Stomach (tissue), 9 donors: ENCODE results near the gene METRNL. TPM values are rescaled to one million over a fixed set of nuclear protein-coding genes. Genes with fewer than 3 reads are reported as not detected.
A peak's percentile ranks its signal among the peaks of the same experiment; 100 is the strongest.
"Not testable (repeated sequence)": the region's sequence is repeated elsewhere in the genome, so short reads cannot be mapped to it uniquely, and the experiment has no call there.

Source experiments
- DNase-seq, 2 donors: peaks; one replicate each; pipeline versions ENCODE4 v3.0.0 to v3.0.0-alpha.2; 2013 to 2019
- H3K27ac ChIP-seq, 5 donors: fragments of 200-600 bp in 4 of 5; sonication (generic) in 4 of 5; one replicate each; pipeline ENCODE4 v1.5.1; 2013 to 2019; ENCODE audit warnings: mild to moderate bottlenecking in 1 of 5, moderate library complexity in 1 of 5
- H3K27me3 ChIP-seq, 3 donors: fragments of 200-600 bp; sonication (generic); one replicate each; pipeline ENCODE4 v1.5.1; 2017 to 2019; ENCODE audit warnings: mixed run types in 1 of 3
- H3K36me3 ChIP-seq, 4 donors: fragments of 200-600 bp; sonication (generic); 1 replicate in 3 of 4; 2 replicates in 1 of 4; pipeline ENCODE4 v1.5.1; 2016 to 2019
- H3K4me1 ChIP-seq, 4 donors: fragments of 200-600 bp; sonication (generic); one replicate each; pipeline ENCODE4 v1.5.1; 2016 to 2019
- H3K4me3 ChIP-seq, 4 donors: fragments of 200-600 bp; sonication (generic) in 3 of 4; one replicate each; pipeline ENCODE4 v1.5.1; 2016 to 2019; ENCODE audit warnings: mild to moderate bottlenecking in 1 of 4
- H3K9me3 ChIP-seq, 4 donors: fragments of 200-600 bp; sonication (generic); one replicate each; pipeline ENCODE4 v1.5.1; 2016 to 2019
- EP300 ChIP-seq: sonication (generic); formaldehyde crosslinking; IDR thresholded peaks from one replicate; pipeline ENCODE4 v1.6.1; 2017; ENCODE audit warnings: antibody characterized with exemption
- POLR2A ChIP-seq, 4 donors: fragments of 450-650 bp; IDR thresholded peaks; one replicate each; pipeline ENCODE4 v1.6.1; 2016; ENCODE audit warnings: antibody characterized with exemption in 4 of 4, control low read depth in 2 of 4, mild to moderate bottlenecking in 1 of 4, moderate library complexity in 1 of 4
- POLR2AphosphoS5 ChIP-seq, 3 donors: sonication (generic); formaldehyde crosslinking; IDR thresholded peaks; one replicate each; pipeline ENCODE4 v1.6.1; 2016; ENCODE audit warnings: antibody characterized with exemption in 3 of 3
- WGBS, 5 donors: extraction: QIAGEN DNeasy Blood & Tissue Kit in 3 of 5; methylation state at CpG; one replicate each; pipeline versions ENCODE4 v1.1.5 to v1.1.7; 2013 to 2018; 5-methylcytosine and 5-hydroxymethylcytosine counted together
- intact Hi-C: fragments of 100-400 bp; cut with DNase I; formaldehyde crosslinking; loops from one replicate; pipeline ENCODE4 v1.15.1; 2023; ENCODE audit warnings: low total_unique reads
- polyA plus RNA-seq, 3 donors: library from polyadenylated mRNA; stranded (reverse); fragments of 200-250 nt; gene quantifications; one replicate each; pipeline ENCODE4 v1.2.3, GENCODE V29; 2013
- total RNA-seq, 5 donors: library from RNA; depleted of rRNA; stranded (reverse); fragments of >200 nt; gene quantifications; one replicate each; pipeline versions ENCODE4 v1.1.0 to v1.2.3, GENCODE V29; 2014 to 2016
- TF ChIP-seq, protein P1 (sequence below), 7 experiments: fragments of 450-650 bp in 4 of 7; fragments of 200-600 bp in 3 of 7; sonication (generic) in 3 of 7; IDR thresholded peaks; one replicate each; pipeline ENCODE4 v1.5.1; 2016 to 2019; ENCODE audit warnings: antibody characterized with exemption in 7 of 7, control low read depth in 2 of 7, mild to moderate bottlenecking in 1 of 7
- donor health status: healthy with polysubstance abuse.
- donor health status: Bipolar disorder and iron deficiency.
- donor health status: healthy.

METRNL gene
- total and polyA plus RNA-seq, 8 donors = 25.7 to 452 (median 42.5) TPM

DNA sequence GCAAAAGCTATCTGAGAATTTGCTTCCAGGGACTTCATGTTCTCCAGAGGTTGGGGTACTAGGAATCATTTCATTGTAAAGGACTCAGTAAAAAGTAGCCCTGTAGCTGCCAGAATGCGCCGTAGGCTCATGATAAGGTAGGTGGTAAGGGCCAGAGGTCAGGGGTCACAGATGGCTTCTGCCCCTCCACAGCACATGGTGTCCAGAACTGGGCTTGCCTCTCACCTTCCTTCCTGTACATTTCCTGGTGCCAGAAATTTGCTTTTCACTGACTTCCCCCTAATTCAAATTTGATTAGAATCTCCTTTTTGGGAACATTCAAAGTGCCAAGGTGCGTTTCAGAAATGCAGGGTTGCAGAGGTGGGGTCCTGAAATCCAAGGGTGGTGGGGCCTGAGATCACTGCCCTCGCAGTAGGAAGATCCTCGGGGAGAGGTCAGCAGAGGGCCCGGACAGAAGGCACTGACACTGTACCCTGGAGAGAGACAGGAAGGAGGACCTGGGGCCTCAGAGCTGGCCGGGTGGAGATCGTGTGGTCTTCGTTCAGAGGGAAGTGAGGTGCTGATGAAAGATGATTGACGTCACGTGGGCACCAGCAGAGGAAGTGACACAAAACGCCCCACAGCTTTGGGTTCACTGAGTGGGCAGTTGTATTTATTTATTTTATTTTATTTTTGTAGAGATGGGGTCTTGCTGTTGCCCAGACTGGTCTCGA, 25.5 kb upstream of the METRNL start:
- H3K27ac ChIP-seq = peak overlapping the region; percentile 62 to 97 (median 91)
- intact Hi-C loops = no loop called here

DNA sequence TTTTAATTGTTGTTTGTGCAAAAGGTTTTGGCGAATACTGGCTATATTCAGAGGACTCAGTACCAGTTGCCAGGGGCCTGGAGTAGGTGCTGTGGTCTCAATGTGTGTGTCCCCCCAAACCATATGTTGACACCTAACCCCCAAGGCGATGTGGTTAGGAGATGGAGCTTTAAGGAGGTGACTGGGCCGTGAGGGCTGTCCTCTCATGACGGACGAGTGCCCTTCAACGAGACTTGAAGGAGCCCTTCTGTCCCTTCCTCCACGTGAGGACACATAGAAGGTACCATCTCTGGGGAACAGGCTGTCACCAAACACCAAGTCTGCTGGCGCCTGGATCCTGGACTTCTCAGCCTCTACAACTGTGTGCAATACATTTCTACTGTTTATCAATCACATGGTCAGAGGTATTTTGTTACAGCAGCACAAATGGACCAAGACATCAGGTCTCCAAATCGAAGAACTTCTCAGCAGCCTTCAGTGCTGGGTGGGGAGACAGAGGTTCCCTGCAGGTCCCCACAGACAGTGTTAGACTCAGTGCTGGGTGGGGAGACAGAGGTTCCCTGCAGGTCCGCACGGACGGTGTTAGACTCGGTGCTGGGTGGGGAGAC, 24.8 kb upstream of the METRNL start:
- no peak overlapping the region for H3K4me3 ChIP-seq
- peak overlapping the region in 4 of 5 donors; percentile 41 to 97 (median 91) for H3K27ac ChIP-seq
- no peaks in the 10 kb centered on the region for H3K9me3 ChIP-seq
- TF ChIP-seq, protein P1, sequence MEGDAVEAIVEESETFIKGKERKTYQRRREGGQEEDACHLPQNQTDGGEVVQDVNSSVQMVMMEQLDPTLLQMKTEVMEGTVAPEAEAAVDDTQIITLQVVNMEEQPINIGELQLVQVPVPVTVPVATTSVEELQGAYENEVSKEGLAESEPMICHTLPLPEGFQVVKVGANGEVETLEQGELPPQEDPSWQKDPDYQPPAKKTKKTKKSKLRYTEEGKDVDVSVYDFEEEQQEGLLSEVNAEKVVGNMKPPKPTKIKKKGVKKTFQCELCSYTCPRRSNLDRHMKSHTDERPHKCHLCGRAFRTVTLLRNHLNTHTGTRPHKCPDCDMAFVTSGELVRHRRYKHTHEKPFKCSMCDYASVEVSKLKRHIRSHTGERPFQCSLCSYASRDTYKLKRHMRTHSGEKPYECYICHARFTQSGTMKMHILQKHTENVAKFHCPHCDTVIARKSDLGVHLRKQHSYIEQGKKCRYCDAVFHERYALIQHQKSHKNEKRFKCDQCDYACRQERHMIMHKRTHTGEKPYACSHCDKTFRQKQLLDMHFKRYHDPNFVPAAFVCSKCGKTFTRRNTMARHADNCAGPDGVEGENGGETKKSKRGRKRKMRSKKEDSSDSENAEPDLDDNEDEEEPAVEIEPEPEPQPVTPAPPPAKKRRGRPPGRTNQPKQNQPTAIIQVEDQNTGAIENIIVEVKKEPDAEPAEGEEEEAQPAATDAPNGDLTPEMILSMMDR (IDR thresholded peaks at IDR 0.05) = no peak
- TF ChIP-seq EP300 (no peak), POLR2AphosphoS5 (IDR thresholded peaks at IDR 0.05) (no peak), POLR2A (IDR thresholded peaks at IDR 0.05) (no peak)
- WGBS, 5 donors = 84 to 96% (median 95%) methylated on average over 12 to 13 of the region's 13 CpGs
- intact Hi-C loops = no loop called here
- DNase-seq = peak in 1 of 2 donors; percentile 14
- peaks cover 19 to 52% (median 38%) of the 10 kb centered on the region in 4 donors for H3K4me1 ChIP-seq
- H3K36me3 ChIP-seq = no peaks in the 10 kb centered on the region
- H3K27me3 ChIP-seq = no peaks in the 10 kb centered on the region

More for the DNA sequence above, 25.5 kb upstream of the METRNL start:
- no peaks in the 10 kb centered on the region for H3K27me3 ChIP-seq
- DNase-seq = peak; percentile 52 to 72
- H3K9me3 ChIP-seq = no peaks in the 10 kb centered on the region
- TF ChIP-seq POLR2A (IDR thresholded peaks at IDR 0.05) (no peak), EP300 (no peak), POLR2AphosphoS5 (IDR thresholded peaks at IDR 0.05) (no peak)
- TF ChIP-seq, protein P1 (IDR thresholded peaks at IDR 0.05) = no peak
- no peak overlapping the region for H3K4me3 ChIP-seq
- peaks cover 19 to 54% (median 39%) of the 10 kb centered on the region in 4 donors for H3K4me1 ChIP-seq
- no peaks in the 10 kb centered on the region for H3K36me3 ChIP-seq
- WGBS, 5 donors = 54 to 69% (median 67%) methylated on average over 13 of the region's 13 CpGs

DNA sequence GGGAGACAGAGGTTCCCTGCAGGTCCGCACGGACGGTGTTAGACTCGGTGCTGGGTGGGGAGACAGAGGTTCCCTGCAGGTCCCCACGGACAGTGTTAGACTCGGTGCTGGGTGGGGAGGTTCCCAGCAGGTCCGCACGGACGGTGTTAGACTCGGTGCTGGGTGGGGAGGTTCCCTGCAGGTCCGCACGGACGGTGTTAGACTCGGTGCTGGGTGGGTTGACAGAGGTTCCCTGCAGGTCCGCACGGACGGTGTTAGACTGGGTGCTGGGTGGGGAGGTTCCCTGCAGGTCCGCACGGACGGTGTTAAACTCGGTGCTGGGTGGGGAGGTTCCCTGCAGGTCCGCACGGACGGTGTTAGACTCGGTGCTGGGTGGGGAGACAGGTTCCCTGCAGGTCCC, 24.2 kb upstream of the METRNL start:
- H3K36me3 ChIP-seq, H3K4me3 ChIP-seq, intact Hi-C loops, H3K27ac ChIP-seq, H3K27me3 ChIP-seq, H3K9me3 ChIP-seq: not testable (repeated sequence)
- 93 to 96% (median 94%) methylated on average over 19 to 25 of the region's 25 CpGs; no CpG with 5 or more reads in 1 of the 5 donors for WGBS, 5 donors
- peak in 1 of 2 donors; percentile 16 for DNase-seq
- H3K4me1 ChIP-seq = peaks cover 19 to 49% (median 38%) of the 10 kb centered on the region in 4 donors

DNA sequence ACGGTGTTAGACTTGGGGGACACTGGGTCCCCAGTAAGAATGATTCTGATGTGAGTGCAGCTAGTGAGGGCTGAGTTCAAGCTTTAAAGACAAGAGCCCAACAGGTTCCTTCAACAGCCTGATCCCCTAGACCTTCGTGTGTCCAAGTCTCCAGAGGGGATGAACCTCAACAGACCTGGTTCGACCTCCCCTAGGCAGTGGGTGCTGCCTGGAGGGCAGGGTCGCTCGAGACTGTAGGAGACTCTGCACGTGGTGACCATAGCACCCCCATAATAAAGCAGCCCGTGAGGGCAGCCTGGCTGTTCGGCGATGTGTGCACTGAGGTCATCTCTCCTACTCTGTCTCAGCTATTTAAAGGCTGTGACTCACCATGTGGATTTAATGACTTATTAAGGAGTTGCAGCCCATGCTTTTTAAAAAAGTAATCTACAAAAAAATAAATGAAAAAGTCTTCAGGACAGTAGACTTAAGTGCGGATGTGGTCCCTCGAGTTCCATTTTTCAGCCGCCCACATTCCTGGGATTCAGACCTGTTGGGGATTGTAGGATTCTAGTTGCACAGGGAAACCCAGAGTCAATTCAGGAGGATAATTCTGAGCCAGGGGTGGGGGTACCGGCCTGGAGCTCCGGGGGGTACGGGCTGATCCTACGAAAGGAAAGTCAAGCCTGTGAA, 23.4 kb upstream of the METRNL start:
- Histone ChIP-seq H3K27ac (peak overlapping the region in 1 of 5 donors; percentile 44), H3K4me3 (no peak overlapping the region), H3K27me3 (no peaks in the 10 kb centered on the region), H3K4me1 (peaks cover 14 to 42% (median 32%) of the 10 kb centered on the region in 4 donors), H3K9me3 (no peaks in the 10 kb centered on the region), H3K36me3 (no peaks in the 10 kb centered on the region)
- DNase-seq = peak; percentile 21 to 80
- WGBS, 5 donors = 46 to 68% (median 64%) methylated on average over 15 to 16 of the region's 16 CpGs
- intact Hi-C loops = no loop called here
- TF ChIP-seq EP300 (no peak), POLR2AphosphoS5 (IDR thresholded peaks at IDR 0.05) (no peak), POLR2A (IDR thresholded peaks at IDR 0.05) (no peak)
- TF ChIP-seq, protein P1 (IDR thresholded peaks at IDR 0.05) = no peak
